COR-L47 (cell line): Measurements from ENCODE around the gene SOX5.

Experiments
- DNase-seq: peaks from one replicate; lab custom pipeline; 2025; lab: John Stamatoyannopoulos, UW

Gene SOX5

GRCh38 chr12:23949348-23950209 lies at the start of gene SOX5:
SOX5 (minus strand) TSS chr12:23949670; CDS start chr12:23949601, 69 bp downstream.
- no peak for DNase-seq

- no peak for DNase-seq
These were observed 37.6 kb upstream of the SOX5 start for GRCh38 chr12:23987046-23987445.

- no peak for DNase-seq
These were observed 31.4 kb upstream of the SOX5 start for GRCh38 chr12:23980826-23981225.

- no peak for DNase-seq
These were observed 15.3 kb upstream of the SOX5 start for GRCh38 chr12:23964812-23965211.

- no peak for DNase-seq
These were observed 10.4 kb upstream of the SOX5 start for GRCh38 chr12:23959826-23960225.

- DNase-seq = no peak
These were observed 4.9 kb upstream of the SOX5 start for GRCh38 chr12:23954332-23954731.

- DNase-seq = no peak
These were observed 2.6 kb upstream of the SOX5 start for GRCh38 chr12:23952071-23952470.

GRCh38 chr12:23950775-23951451 lies 1.4 kb upstream of the SOX5 start:
- DNase-seq = no peak

GRCh38 chr12:23950210-23950774 lies 822 bp upstream of the SOX5 start:
- DNase-seq = no peak

GRCh38 chr12:23948291-23948690 lies 1.2 kb downstream of the SOX5 start:
- DNase-seq = no peak

- no peak for DNase-seq
These were observed 2.1 kb downstream of the SOX5 start for GRCh38 chr12:23947395-23947794.

GRCh38 chr12:23945249-23945648 lies 4.2 kb downstream of the SOX5 start:
- DNase-seq = no peak

GRCh38 chr12:23944067-23944466 lies 5.4 kb downstream of the SOX5 start:
- no peak for DNase-seq

- no peak for DNase-seq
These were observed 6.6 kb downstream of the SOX5 start for GRCh38 chr12:23942841-23943240.

GRCh38 chr12:23941780-23942179 lies 7.7 kb downstream of the SOX5 start:
- no peak for DNase-seq

GRCh38 chr12:23938422-23938821 lies 11.0 kb downstream of the SOX5 start:
- DNase-seq = no peak

- no peak for DNase-seq
These were observed 18.3 kb downstream of the SOX5 start for GRCh38 chr12:23931176-23931575.

- DNase-seq = no peak
These were observed 18.9 kb downstream of the SOX5 start for GRCh38 chr12:23930599-23930998.

GRCh38 chr12:23929906-23930305 lies 19.6 kb downstream of the SOX5 start:
- DNase-seq = no peak

- DNase-seq = no peak
These were observed 21.6 kb downstream of the SOX5 start for GRCh38 chr12:23927907-23928306.

- DNase-seq = no peak
These were observed 28.2 kb downstream of the SOX5 start for GRCh38 chr12:23921099-23921856.

- DNase-seq = no peak
These were observed 37.9 kb downstream of the SOX5 start for GRCh38 chr12:23911574-23911973.
